NT2/D1 (cell line): ENCODE results near the gene UCHL1.

Experiments
- YY1 ChIP-seq: IDR thresholded peaks from 2 replicates; pipeline ENCODE4 v1.6.1; 2011; ENCODE audit not compliant: insufficient read length, insufficient read depth
- ZNF274 ChIP-seq: IDR thresholded peaks from 2 replicates; pipeline ENCODE4 v1.6.1; 2011; ENCODE audit warnings: mild to moderate bottlenecking, low read depth, low read length

- no peak for TF ChIP-seq YY1
- no peak for TF ChIP-seq ZNF274
Measured at GRCh38 chr4:41215155-41215554, 41.6 kb upstream of the UCHL1 start.
